PC-3 (cell line): Measurements from ENCODE around the gene MEGF6. TPM values are rescaled to one million over a fixed set of nuclear protein-coding genes. Genes with fewer than 3 reads are reported as not detected.

Experiments used
- ATAC-seq: fragments of 200-7000 bp; cut with Tn5 transposase; 2 replicates; pipeline ENCODE4 v1.9.1; 2020; ENCODE audit warnings: mild to moderate bottlenecking, moderate library complexity
- BruUV-seq: library from RNA; stranded (reverse); fragments of 400-500 nt; replicated peaks from 2 replicates; lab custom pipeline; 2021; lab: Mats Ljungman, UMichigan
- CTCF ChIA-PET: fragments of 300-600 bp; sonication (Branson Sonifier 250); formaldehyde crosslinking; loops from one replicate; lab custom pipeline; 2022; ENCODE audit warnings: antibody characterized with exemption; lab: Charles Lee
- POLR2A ChIA-PET: fragments of 300-600 bp; sonication (Branson Sonifier 250); formaldehyde crosslinking; loops from one replicate; lab custom pipeline; 2022; ENCODE audit warnings: antibody characterized with exemption; ENCODE audit not compliant: unreplicated experiment; lab: Charles Lee
- DNase-seq: peaks from one replicate; pipeline ENCODE4 v3.0.0-alpha.2; 2015
- H2AFZ ChIP-seq: fragments of 300-600 bp; sonication (generic); 2 replicates; pipeline ENCODE4 v1.6.0; 2016; ENCODE audit warnings: antibody characterized with exemption, low read length
- H3F3A ChIP-seq: fragments of 300-600 bp; sonication (generic); one replicate; pipeline ENCODE4 v1.6.0; 2017; ENCODE audit warnings: antibody characterized with exemption, low read length, control low read depth, mild to moderate bottlenecking; ENCODE audit not compliant: unreplicated experiment
- H3K27ac ChIP-seq: fragments of 300-600 bp; sonication (generic); 2 replicates; pipeline ENCODE4 v1.5.1; 2016; ENCODE audit warnings: mild to moderate bottlenecking, low read length
- H3K27me3 ChIP-seq: fragments of 300-600 bp; sonication (generic); 2 replicates; pipeline ENCODE4 v1.6.1; 2016; ENCODE audit warnings: low read length, mixed read lengths
- H3K36me3 ChIP-seq: fragments of 300-600 bp; sonication (generic); 2 replicates; pipeline ENCODE4 v1.6.1; 2016; ENCODE audit warnings: low read depth, mixed run types, low read length, mixed read lengths
- H3K4me1 ChIP-seq: fragments of 300-600 bp; sonication (generic); 2 replicates; pipeline ENCODE4 v1.5.1; 2016; ENCODE audit warnings: low read length; ENCODE audit not compliant: insufficient read depth
- H3K4me2 ChIP-seq: fragments of 300-600 bp; sonication (generic); 2 replicates; pipeline ENCODE4 v1.6.0; 2016; ENCODE audit warnings: low read length
- H3K4me3 ChIP-seq: fragments of 300-600 bp; sonication (generic); 2 replicates; pipeline ENCODE4 v1.5.1; 2016; ENCODE audit warnings: mild to moderate bottlenecking, low read length, mixed read lengths
- H3K79me2 ChIP-seq: fragments of 300-600 bp; sonication (generic); 2 replicates; pipeline ENCODE4 v1.6.1; 2017; ENCODE audit warnings: low read length, mixed read lengths
- H3K9ac ChIP-seq: fragments of 300-600 bp; sonication (generic); 2 replicates; pipeline ENCODE4 v1.6.0; 2016; ENCODE audit warnings: mild to moderate bottlenecking, low read length
- H3K9me2 ChIP-seq: fragments of 300-600 bp; sonication (generic); replicated peaks from 2 replicates; pipeline ENCODE4 v1.6.1; 2016; ENCODE audit warnings: mixed run types, low read length, mixed read lengths
- H3K9me3 ChIP-seq: fragments of 300-600 bp; sonication (generic); 2 replicates; pipeline ENCODE4 v1.6.1; 2016; ENCODE audit warnings: low read length, mixed read lengths
- H4K20me1 ChIP-seq: fragments of 300-600 bp; sonication (generic); 2 replicates; pipeline ENCODE4 v1.6.1; 2016; ENCODE audit warnings: low read length, mixed read lengths
- EZH2 ChIP-seq: fragments of 300-600 bp; sonication (generic); IDR thresholded peaks from one replicate; pipeline ENCODE4 v1.6.1; 2017; ENCODE audit warnings: antibody characterized with exemption, mild to moderate bottlenecking, low read length; ENCODE audit not compliant: unreplicated experiment
- EZH2phosphoT487 ChIP-seq: fragments of 300-600 bp; sonication (generic); IDR thresholded peaks from 2 replicates; pipeline ENCODE4 v1.6.1; 2018; ENCODE audit warnings: mild to moderate bottlenecking, antibody characterized with exemption, low read length, borderline replicate concordance
- intact Hi-C: fragments of 100-400 bp; cut with micrococcal nuclease; formaldehyde crosslinking; loops from 2 replicates; pipeline ENCODE4 v1.9.0; 2023
- total RNA-seq: library from RNA; depleted of rRNA; stranded (reverse); fragments of >200 nt; gene quantifications from 2 replicates; pipeline ENCODE4 v1.2.3, GENCODE V29; 2014
- TF ChIP-seq, protein P1 (sequence below): fragments of 300-600 bp; sonication (generic); conservative IDR thresholded peaks from 2 replicates; pipeline ENCODE4 v1.5.1; 2017; ENCODE audit warnings: antibody characterized with exemption, low read depth, mild to moderate bottlenecking, low read length

MEGF6 gene
- total RNA-seq, 1 experiment from 2014 or later: 32.5 TPM

DNA sequence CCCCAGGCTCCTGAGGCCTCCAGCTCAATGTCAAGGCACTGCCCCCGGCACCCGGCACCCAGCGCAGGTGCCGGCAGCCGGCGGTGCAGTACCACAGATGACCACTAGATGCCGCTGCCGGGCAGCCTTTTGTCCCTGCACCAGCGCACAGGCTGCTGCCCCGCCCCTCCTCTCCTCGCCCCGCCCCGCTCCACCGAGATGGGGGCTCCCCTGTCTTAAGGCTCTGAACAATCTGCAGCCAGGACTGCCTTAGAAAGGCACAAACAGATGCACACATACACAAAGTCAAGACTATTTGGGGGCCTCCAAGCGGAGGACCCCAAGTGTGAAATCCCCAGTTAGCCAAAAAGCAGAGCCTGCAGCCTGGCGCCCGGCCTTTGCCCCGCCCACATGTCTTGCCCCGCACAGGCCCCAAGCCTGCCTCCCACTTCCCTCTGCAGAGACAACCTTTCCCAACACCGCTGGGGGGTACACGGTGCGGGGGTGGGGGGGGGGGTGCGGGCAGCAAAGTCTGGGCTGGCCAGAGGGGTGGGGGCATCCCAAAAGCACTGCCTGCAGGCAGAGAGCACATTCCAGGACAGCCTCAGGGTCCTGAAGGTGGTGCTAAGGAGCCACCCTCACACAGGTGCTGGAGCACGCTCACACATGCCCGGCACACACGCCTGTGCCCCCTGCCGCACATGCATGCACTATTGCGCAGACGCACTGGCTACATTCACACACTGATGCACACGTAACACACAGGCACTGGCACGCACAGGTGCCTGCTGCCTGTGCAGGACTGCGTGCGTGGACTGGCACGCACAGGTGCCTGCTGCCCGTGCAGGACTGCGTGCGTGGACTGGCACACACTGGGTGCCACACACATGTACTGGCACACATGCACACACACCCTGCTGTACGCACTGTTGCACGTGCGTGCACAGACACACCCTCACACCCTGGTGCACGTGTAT lies 119.7 kb downstream of the MEGF6 start:
- intact Hi-C loops: loop anchor here (1.0 kb wide), 4 partner anchors 39 to 128 kb away; no protein-coding TSS in a partner anchor
- H3K36me3 ChIP-seq: no peaks in the 10 kb centered on the region
- H3K9me3 ChIP-seq: no peaks in the 10 kb centered on the region
- no peak overlapping the region for H3K27ac ChIP-seq
- no peaks in the 10 kb centered on the region for H3K79me2 ChIP-seq
- H3K27me3 ChIP-seq: no peaks in the 10 kb centered on the region
- ChIA-PET CTCF (interaction anchor here (0.6 to 1.6 kb wide), 10 partner anchors 8 to 997 kb away, joined by 3 to 16 read pairs (median 4); no protein-coding TSS in a partner anchor), POLR2A (interaction anchor here (0.6 kb wide), 1 partner anchor 51 kb away, joined by 4 read pairs; no protein-coding TSS in a partner anchor)
- peaks cover 27% of the 10 kb centered on the region for H3K4me1 ChIP-seq
- no TSS peak for BruUV-seq
- peak overlapping the region; percentile 33; the same call in 1 of the 2 replicates for H3K4me3 ChIP-seq
- no peaks in the 10 kb centered on the region for H3F3A ChIP-seq
- no peaks in the 10 kb centered on the region for H3K9me2 ChIP-seq
- ATAC-seq (peak; percentile 61), DNase-seq (peak; percentile 90)
- no peaks in the 10 kb centered on the region for H4K20me1 ChIP-seq
- no peak for TF ChIP-seq EZH2
- TF ChIP-seq EZH2phosphoT487: no peak
- TF ChIP-seq, protein P1, sequence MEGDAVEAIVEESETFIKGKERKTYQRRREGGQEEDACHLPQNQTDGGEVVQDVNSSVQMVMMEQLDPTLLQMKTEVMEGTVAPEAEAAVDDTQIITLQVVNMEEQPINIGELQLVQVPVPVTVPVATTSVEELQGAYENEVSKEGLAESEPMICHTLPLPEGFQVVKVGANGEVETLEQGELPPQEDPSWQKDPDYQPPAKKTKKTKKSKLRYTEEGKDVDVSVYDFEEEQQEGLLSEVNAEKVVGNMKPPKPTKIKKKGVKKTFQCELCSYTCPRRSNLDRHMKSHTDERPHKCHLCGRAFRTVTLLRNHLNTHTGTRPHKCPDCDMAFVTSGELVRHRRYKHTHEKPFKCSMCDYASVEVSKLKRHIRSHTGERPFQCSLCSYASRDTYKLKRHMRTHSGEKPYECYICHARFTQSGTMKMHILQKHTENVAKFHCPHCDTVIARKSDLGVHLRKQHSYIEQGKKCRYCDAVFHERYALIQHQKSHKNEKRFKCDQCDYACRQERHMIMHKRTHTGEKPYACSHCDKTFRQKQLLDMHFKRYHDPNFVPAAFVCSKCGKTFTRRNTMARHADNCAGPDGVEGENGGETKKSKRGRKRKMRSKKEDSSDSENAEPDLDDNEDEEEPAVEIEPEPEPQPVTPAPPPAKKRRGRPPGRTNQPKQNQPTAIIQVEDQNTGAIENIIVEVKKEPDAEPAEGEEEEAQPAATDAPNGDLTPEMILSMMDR: peak; percentile 98
- H3K9ac ChIP-seq: no peak overlapping the region
- H3K4me2 ChIP-seq: peak overlapping the region; percentile 75
- H2AFZ ChIP-seq: peak overlapping the region; percentile 55

DNA sequence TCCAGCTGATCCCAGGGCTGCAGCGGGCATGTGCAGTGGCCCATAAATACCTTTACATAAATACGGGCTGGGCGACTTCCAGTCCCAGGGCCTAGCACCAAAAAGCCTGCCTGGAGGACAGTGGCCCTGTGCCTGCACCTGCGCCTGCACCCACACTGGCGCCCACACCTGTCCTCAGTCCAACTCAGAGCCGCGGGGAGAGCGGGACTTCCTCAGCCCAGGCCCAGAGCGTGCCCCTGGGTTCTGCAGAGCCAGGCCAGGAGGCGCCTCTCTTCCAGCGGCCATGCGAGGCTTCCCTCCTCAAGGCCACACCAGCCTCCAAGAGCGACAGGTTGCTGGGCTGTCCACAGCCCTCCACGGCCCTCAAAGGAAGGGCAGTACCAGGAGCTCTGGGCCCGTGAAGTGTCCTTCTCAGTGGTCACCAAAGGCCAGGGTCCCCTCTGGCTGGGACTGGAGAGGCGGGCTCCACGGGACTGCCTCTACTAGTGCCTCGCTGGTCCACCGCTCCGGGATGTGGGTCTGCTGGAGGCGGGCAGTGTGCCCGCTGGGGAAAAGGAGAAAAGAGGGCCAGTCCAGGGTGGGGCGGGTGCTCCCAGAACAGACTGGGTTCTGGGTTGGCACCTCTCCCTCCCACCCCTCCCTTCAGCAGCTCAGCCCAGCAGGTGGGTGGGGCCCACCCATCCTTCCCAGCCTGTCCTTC lies 121.1 kb downstream of the MEGF6 start:
- Histone ChIP-seq H3F3A (no peaks in the 10 kb centered on the region), H3K4me1 (peaks cover 27% of the 10 kb centered on the region), H3K79me2 (no peaks in the 10 kb centered on the region), H3K4me3 (no peak overlapping the region), H3K27me3 (no peaks in the 10 kb centered on the region), H3K4me2 (no peak overlapping the region), H4K20me1 (no peaks in the 10 kb centered on the region), H3K27ac (no peak overlapping the region), H3K9me3 (no peaks in the 10 kb centered on the region), H2AFZ (no peak overlapping the region), H3K9ac (no peak overlapping the region), H3K9me2 (no peaks in the 10 kb centered on the region), H3K36me3 (no peaks in the 10 kb centered on the region)
- intact Hi-C loops: no loop called here
- TF ChIP-seq EZH2: no peak
- TF ChIP-seq EZH2phosphoT487: no peak
- TF ChIP-seq, protein P1: no peak
- ATAC-seq: no peak
- no TSS peak for BruUV-seq
- ChIA-PET CTCF (interaction anchor here (0.8 to 1.6 kb wide), 4 partner anchors 37 to 131 kb away, joined by 4 to 16 read pairs (median 6); no protein-coding TSS in a partner anchor), POLR2A (no interaction called here)
- no peak for DNase-seq
